Measurements from ENCODE around the gene VAMP5.

DNA sequence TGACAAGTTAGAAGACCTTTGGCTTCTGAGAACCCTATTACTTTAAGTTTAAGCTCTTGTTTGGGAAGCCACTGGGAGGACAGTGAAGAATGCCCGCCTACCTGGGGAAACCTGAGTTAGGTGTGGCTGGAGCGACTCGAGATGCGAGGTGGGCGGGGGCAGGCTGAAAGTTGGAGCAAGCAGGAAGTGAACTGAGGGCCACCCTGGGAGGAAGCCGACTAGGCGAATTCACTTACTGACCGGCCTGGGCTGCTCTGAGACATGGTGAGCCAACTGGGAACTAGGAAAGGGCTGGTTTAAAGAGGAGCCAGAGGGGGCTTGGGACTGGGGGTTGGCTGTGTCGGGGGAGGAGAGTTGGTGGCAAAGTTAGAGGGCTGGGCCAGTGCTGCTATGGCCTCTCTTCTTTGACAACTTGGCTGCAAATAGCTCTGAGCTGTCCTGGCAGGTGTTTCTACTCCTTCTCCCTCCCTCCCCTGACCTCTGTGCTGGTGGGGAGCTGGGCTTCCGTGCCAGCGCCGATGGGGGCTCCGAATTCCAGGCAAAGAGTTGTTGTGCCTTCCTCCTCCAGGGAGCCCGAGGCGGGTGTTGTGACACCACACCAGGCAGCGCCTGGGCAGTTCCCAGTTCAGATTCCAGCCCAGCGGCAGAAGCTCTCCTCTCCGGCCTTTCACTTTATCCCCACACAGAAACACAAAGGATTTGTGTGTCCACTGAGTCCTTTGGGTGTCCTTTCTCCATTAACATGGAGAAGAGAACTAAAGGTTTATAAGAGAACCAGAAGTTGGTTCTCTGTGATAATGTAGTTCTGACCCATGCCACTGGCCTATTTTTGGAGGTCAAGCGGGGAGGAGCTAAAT, 6.6 kb upstream of the VAMP5 start, which contains the start of gene VAMP8:
- TF ChIP-seq, protein P1, sequence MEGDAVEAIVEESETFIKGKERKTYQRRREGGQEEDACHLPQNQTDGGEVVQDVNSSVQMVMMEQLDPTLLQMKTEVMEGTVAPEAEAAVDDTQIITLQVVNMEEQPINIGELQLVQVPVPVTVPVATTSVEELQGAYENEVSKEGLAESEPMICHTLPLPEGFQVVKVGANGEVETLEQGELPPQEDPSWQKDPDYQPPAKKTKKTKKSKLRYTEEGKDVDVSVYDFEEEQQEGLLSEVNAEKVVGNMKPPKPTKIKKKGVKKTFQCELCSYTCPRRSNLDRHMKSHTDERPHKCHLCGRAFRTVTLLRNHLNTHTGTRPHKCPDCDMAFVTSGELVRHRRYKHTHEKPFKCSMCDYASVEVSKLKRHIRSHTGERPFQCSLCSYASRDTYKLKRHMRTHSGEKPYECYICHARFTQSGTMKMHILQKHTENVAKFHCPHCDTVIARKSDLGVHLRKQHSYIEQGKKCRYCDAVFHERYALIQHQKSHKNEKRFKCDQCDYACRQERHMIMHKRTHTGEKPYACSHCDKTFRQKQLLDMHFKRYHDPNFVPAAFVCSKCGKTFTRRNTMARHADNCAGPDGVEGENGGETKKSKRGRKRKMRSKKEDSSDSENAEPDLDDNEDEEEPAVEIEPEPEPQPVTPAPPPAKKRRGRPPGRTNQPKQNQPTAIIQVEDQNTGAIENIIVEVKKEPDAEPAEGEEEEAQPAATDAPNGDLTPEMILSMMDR (IDR thresholded peaks at IDR 0.05) = no peak
- no peak for TF ChIP-seq POLR2A (IDR thresholded peaks at IDR 0.05)
- TF ChIP-seq EP300 (IDR thresholded peaks at IDR 0.05) = no peak
